Lung (tissue), 12 donors: ENCODE results near the gene ASIC4. TPM values are rescaled to one million over a fixed set of nuclear protein-coding genes. Genes with fewer than 3 reads are reported as not detected.

Source experiments
- ATAC-seq: fragments of 200-7000 bp; cut with Tn5 transposase; one replicate; pipeline ENCODE4 v1.9.1; 2020; ENCODE audit warnings: moderate number of reproducible peaks; ENCODE audit not compliant: insufficient read depth, low FRiP score
- DNase-seq, 3 donors: peaks; one replicate each; pipeline ENCODE4 v3.0.0-alpha.2; 2013 to 2017
- H3K27ac ChIP-seq, 2 donors: one replicate each; pipeline ENCODE4 v1.5.1; 2013; ENCODE audit warnings: mild to moderate bottlenecking in 2 of 2, moderate library complexity in 2 of 2, control low read depth in 1 of 2, inconsistent platforms in 1 of 2, low read depth in 1 of 2, low read length in 1 of 2
- H3K27me3 ChIP-seq, 3 donors: one replicate each; pipeline ENCODE4 v1.5.1; 2013; ENCODE audit warnings: low read length in 2 of 3; ENCODE audit not compliant: control insufficient read depth in 3 of 3, insufficient read depth in 3 of 3
- H3K36me3 ChIP-seq, 4 donors: one replicate each; pipeline ENCODE4 v1.5.1; 2013; ENCODE audit warnings: low read length in 4 of 4, mild to moderate bottlenecking in 1 of 4, moderate library complexity in 1 of 4; ENCODE audit not compliant: control insufficient read depth in 4 of 4, insufficient read depth in 4 of 4
- H3K4me1 ChIP-seq, 5 donors: one replicate each; pipeline ENCODE4 v1.5.1; 2013; ENCODE audit warnings: low read length in 5 of 5, mild to moderate bottlenecking in 2 of 5, moderate library complexity in 1 of 5; ENCODE audit not compliant: control insufficient read depth in 5 of 5, insufficient read depth in 5 of 5
- H3K4me3 ChIP-seq: one replicate; pipeline ENCODE4 v1.5.1; 2013; ENCODE audit warnings: mild to moderate bottlenecking, control low read depth, moderate library complexity
- H3K9ac ChIP-seq, 2 donors: one replicate each; pipeline ENCODE4 v1.5.1; 2013; ENCODE audit warnings: low read length in 2 of 2, control low read depth in 1 of 2; ENCODE audit not compliant: insufficient read depth in 1 of 2
- H3K9me3 ChIP-seq, 4 donors: one replicate each; pipeline ENCODE4 v1.5.1; 2013; ENCODE audit warnings: low read length in 3 of 4, mild to moderate bottlenecking in 1 of 4, moderate library complexity in 1 of 4; ENCODE audit not compliant: control insufficient read depth in 4 of 4, insufficient read depth in 3 of 4
- WGBS, 2 donors: extraction: QIAGEN DNeasy Blood & Tissue Kit; methylation state at CpG; one replicate each; pipeline ENCODE4 v1.1.7; 2013; 5-methylcytosine and 5-hydroxymethylcytosine counted together
- polyA plus RNA-seq, 2 donors: library from polyadenylated mRNA; stranded (reverse); fragments of 200-250 nt; gene quantifications; one replicate each; pipeline ENCODE4 v1.2.1, GENCODE V29; 2013
- total RNA-seq, 2 donors: library from RNA; depleted of rRNA in 1 of 2; stranded (reverse); fragments of >200 nt in 1 of 2; gene quantifications; one replicate each; pipeline ENCODE4 v1.2.1, GENCODE V29; 2014 to 2021
- TF ChIP-seq, protein P1 (sequence below): IDR thresholded peaks from 2 replicates; pipeline ENCODE4 v1.5.1; 2012; ENCODE audit warnings: mild to moderate bottlenecking; ENCODE audit errors: control extremely low read depth, extremely low read depth
- donor health status: control.
- donor health status: control.
- donor health status: Bipolar disorder and iron deficiency.
- donor health status: healthy.
- donor health status: DM: yes; HTN: yes; CAD: no.

The ASIC4 gene
- total and polyA plus RNA-seq, 4 donors, result 0.02 to 0.43 (median 0.14) TPM

DNA sequence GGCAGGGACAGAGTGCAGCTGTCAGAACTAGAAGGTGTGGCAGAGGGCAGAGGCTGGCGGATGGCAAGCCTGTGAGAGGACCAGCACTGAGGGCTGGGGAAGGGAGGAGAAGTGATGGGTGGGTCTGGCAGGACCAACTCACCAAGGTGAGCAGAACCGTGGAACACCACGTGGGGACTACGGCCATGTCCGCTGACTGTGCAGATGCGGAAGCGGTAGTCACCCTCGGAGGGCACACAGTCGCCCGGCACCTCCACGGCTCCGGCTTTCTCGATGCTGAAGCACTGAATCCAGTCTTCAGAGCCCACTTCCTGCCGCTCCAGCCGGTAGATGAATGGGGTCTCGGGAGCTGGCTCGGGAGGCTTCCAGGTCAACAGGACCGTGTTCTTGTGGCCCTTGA lies 52.8 kb downstream of the ASIC4 start:
- no peaks in the 10 kb centered on the region for H3K27me3 ChIP-seq
- no peak for DNase-seq
- no peak overlapping the region for H3K27ac ChIP-seq
- no peak overlapping the region for H3K4me3 ChIP-seq
- peaks cover 0 to 49% (median 26%) of the 10 kb centered on the region in 4 donors for H3K36me3 ChIP-seq
- no peak for ATAC-seq
- no peaks in the 10 kb centered on the region for H3K9me3 ChIP-seq
- no peak overlapping the region for H3K9ac ChIP-seq
- 96 to 98% methylated on average over 18 of the region's 18 CpGs for WGBS, 2 donors
- peaks cover 0 to 24% (median 11%) of the 10 kb centered on the region in 5 donors for H3K4me1 ChIP-seq
- TF ChIP-seq, protein P1, sequence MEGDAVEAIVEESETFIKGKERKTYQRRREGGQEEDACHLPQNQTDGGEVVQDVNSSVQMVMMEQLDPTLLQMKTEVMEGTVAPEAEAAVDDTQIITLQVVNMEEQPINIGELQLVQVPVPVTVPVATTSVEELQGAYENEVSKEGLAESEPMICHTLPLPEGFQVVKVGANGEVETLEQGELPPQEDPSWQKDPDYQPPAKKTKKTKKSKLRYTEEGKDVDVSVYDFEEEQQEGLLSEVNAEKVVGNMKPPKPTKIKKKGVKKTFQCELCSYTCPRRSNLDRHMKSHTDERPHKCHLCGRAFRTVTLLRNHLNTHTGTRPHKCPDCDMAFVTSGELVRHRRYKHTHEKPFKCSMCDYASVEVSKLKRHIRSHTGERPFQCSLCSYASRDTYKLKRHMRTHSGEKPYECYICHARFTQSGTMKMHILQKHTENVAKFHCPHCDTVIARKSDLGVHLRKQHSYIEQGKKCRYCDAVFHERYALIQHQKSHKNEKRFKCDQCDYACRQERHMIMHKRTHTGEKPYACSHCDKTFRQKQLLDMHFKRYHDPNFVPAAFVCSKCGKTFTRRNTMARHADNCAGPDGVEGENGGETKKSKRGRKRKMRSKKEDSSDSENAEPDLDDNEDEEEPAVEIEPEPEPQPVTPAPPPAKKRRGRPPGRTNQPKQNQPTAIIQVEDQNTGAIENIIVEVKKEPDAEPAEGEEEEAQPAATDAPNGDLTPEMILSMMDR, result no peak

- Histone ChIP-seq H3K9ac (no peak overlapping the region), H3K4me1 (peaks cover 0 to 16% (median 11%) of the 10 kb centered on the region in 5 donors), H3K27ac (no peak overlapping the region), H3K4me3 (no peak overlapping the region), H3K27me3 (no peaks in the 10 kb centered on the region), H3K36me3 (peaks cover 0 to 43% (median 23%) of the 10 kb centered on the region in 4 donors), H3K9me3 (no peaks in the 10 kb centered on the region)
- TF ChIP-seq, protein P1, result no peak
- DNase-seq (no peak), ATAC-seq (no peak)
- WGBS, 2 donors, result 90 to 94% methylated on average over 35 of the region's 35 CpGs
Observed at GRCh38 chr2:219567791-219568361, 53.6 kb downstream of the ASIC4 start.

DNA sequence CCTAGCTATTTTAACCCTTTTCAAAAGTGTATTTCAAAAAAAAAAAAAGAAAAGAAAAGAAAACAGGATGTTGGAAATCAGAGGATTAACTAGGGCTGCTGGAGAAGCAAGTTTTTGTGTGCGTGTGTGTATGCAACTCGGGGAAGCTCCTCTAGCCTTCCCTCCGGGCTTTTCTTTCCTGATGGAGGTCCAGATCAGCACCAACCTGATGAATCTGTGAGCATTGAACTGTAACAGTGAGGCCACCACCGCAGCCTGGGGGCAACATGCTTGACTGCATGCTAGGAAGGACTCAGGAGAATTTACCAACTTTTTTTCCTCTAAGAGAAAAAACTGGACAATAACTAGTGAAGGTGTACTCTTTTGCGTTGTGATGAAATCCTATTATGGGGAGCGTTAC lies 54.8 kb downstream of the ASIC4 start:
- Histone ChIP-seq H3K36me3 (peaks cover 0 to 35% (median 20%) of the 10 kb centered on the region in 4 donors), H3K27ac (no peak overlapping the region), H3K4me1 (peaks cover 0 to 16% (median 11%) of the 10 kb centered on the region in 5 donors), H3K27me3 (no peaks in the 10 kb centered on the region), H3K4me3 (no peak overlapping the region), H3K9ac (no peak overlapping the region), H3K9me3 (no peaks in the 10 kb centered on the region)
- no peak for DNase-seq
- 94 to 97% methylated on average over 6 of the region's 6 CpGs for WGBS, 2 donors
- TF ChIP-seq, protein P1, result no peak
- ATAC-seq, result no peak

DNA sequence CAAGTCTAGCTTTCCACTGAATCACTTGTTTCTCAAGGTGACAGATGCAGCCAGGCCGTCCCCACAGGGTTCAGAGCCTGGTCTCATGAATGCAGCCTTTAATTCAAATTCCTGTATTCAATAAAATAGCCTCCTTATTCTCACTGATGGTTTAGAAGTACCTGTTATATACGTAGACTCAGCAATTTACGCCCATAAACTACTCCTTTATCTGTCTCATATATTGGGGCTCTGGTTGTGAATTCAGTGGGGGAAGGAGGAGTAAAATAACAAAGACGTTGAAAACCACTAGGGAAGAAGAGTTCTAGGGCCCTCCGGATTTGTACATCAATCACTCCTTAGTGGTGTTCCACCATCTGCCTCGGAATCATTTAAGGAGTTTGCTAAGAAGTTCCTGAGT lies 55.4 kb downstream of the ASIC4 start:
- Histone ChIP-seq H3K9me3 (no peaks in the 10 kb centered on the region), H3K4me3 (no peak overlapping the region), H3K27ac (no peak overlapping the region), H3K36me3 (peaks cover 0 to 32% (median 18%) of the 10 kb centered on the region in 4 donors), H3K4me1 (peaks cover 0 to 16% (median 11%) of the 10 kb centered on the region in 5 donors), H3K27me3 (no peaks in the 10 kb centered on the region), H3K9ac (no peak overlapping the region)
- no peak for DNase-seq
- 86 to 93% methylated on average over 6 of the region's 6 CpGs for WGBS, 2 donors
- ATAC-seq, result no peak
- TF ChIP-seq, protein P1, result no peak
